Muscle of leg (tissue), 11 donors: Measurements from ENCODE around the gene PROB1. TPM values are rescaled to one million over a fixed set of nuclear protein-coding genes. Genes with fewer than 3 reads are reported as not detected.
A peak's percentile ranks its signal among the peaks of the same experiment; 100 is the strongest.

Experiments used
- DNase-seq: peaks from one replicate; pipeline ENCODE4 v3.0.0; 2013
- H3K27ac ChIP-seq: one replicate; pipeline ENCODE4 v1.5.1; 2013; ENCODE audit warnings: mild to moderate bottlenecking, low read length, control low read depth
- H3K27me3 ChIP-seq: one replicate; pipeline ENCODE4 v1.6.1; 2013; ENCODE audit warnings: low read length; ENCODE audit not compliant: control insufficient read depth, insufficient read depth
- H3K36me3 ChIP-seq: one replicate; pipeline ENCODE4 v1.6.1; 2013; ENCODE audit warnings: low read length; ENCODE audit not compliant: control insufficient read depth, insufficient read depth
- H3K4me1 ChIP-seq: one replicate; pipeline ENCODE4 v1.6.1; 2013; ENCODE audit warnings: low read length; ENCODE audit not compliant: control insufficient read depth, insufficient read depth
- H3K4me3 ChIP-seq: one replicate; pipeline ENCODE4 v1.5.1; 2013; ENCODE audit warnings: low read length, control low read depth
- H3K9me3 ChIP-seq: replicated peaks from 2 replicates; pipeline ENCODE4 v1.6.1; 2013; ENCODE audit warnings: low read depth, low read length; ENCODE audit not compliant: control insufficient read depth
- WGBS: methylation state at CpG from one replicate; pipeline ENCODE4 v1.1.5; 2013; ENCODE audit warnings: missing lambda C conversion rate; ENCODE audit not compliant: insufficient coverage; 5-methylcytosine and 5-hydroxymethylcytosine counted together
- polyA plus RNA-seq, 8 donors: library from polyadenylated mRNA; unstranded; fragments of 120-200 nt; gene quantifications; one replicate each; pipeline versions ENCODE4 v1.2.1 to v1.2.3, GENCODE V29; 2013; ENCODE audit warnings: inconsistent platforms in 1 of 8, low replicate concordance in 1 of 8; ENCODE audit not compliant: insufficient read length in 8 of 8, insufficient read depth in 1 of 8
- total RNA-seq: library from RNA; stranded (reverse); fragments of 120-200 nt; gene quantifications from one replicate; pipeline ENCODE4 v1.2.4, GENCODE V29; 2013

Gene PROB1
- total and polyA plus RNA-seq, 9 donors, result 18.8 to 54.2 (median 36.9) TPM

DNA sequence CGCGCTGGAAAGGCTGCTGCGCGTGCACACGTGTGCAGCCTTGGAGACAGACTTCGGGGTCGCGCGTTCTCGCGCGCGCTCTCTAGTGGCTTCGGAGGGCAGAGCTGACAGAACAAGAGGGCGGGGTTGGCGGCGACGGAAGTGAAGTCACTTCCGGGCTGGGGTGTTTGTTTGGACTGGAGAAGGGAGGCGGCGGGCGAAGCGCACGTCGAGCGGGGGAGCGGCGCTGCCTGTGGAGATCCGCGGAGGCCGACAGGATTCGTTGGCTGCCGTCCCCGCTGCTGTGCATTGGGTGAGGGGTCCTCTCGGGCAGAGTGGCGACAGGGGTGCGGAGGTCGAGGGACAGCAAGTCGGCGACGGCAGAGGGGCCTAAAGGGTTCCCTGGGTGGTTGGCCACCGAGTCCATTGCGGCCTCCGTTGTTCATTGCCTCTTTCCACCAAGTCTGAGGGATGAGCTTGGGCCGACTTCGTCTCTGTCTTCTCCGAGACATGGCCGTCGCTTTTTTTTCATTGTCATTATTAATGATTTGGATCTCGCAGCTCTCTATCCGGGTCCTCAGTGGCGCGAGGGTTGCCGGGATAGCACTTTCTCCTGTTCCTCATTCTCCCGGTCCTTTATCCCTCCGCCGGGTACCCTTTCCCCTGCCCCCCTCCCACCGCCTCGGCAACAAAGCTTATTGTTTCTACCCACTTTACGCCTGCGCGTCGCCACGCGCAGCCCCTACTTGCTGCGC lies 53.0 kb downstream of the PROB1 start, which contains the start of gene PAIP2:
Gene PAIP2 (plus strand): TSS at position 166 of the 734 bp plus-strand sequence. CDS start 21,931 bp downstream, outside the sequence.
- WGBS, result under 1% methylated on average over 56 of the region's 66 CpGs
- H3K4me3 ChIP-seq, result peak within 1 kb of the TSS; percentile 99
- H3K9me3 ChIP-seq, result no peaks in the 10 kb centered on the region
- H3K27me3 ChIP-seq, result no peaks in the 10 kb centered on the region
- DNase-seq, result peak; percentile 99
- peak within 1 kb of the TSS; percentile 100 for H3K27ac ChIP-seq
- peaks cover 7% of the 10 kb centered on the region for H3K4me1 ChIP-seq
- H3K36me3 ChIP-seq, result no peaks in the 10 kb centered on the region

DNA sequence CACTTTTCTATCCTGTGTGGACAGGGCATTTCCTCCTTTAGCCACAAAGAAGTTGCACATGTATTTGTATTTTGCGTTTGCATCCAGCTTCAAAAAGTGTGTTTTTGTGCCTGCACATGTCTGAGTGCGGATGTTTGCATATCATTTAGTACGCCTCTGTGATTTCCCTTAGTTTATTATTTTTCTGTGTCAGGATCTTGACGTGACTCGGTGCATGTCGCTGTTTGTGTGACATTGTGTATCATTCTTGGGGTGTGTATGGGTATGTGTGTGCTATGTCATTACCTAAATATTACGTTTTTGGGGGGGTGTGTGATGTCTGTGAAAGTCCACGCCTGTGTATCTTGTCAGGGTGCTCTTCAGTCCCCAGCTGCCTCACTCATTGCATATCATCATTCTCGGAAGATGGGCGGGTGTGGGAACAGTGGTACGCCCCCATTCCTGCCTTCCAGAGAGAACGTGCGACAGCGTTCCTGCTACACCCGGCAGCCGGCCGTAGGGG lies 53.7 kb downstream of the PROB1 start:
- no peaks in the 10 kb centered on the region for H3K9me3 ChIP-seq
- DNase-seq, result no peak
- H3K27me3 ChIP-seq, result no peaks in the 10 kb centered on the region
- H3K36me3 ChIP-seq, result no peaks in the 10 kb centered on the region
- peak overlapping the region; percentile 60 for H3K27ac ChIP-seq
- H3K4me1 ChIP-seq, result peaks cover 7% of the 10 kb centered on the region
- WGBS, result 7% methylated on average over 14 of the region's 17 CpGs
- peak overlapping the region; percentile 99 for H3K4me3 ChIP-seq

Other genes starting within 250 kb of the PROB1 start
- 26.1 TPM for gene SIL1, start 196.7 kb downstream of the PROB1 start, total RNA-seq
- gene SIL1, start 196.7 kb downstream of the PROB1 start, polyA plus RNA-seq, result 10 to 100 TPM; 20.0 to 34.7 (median 26.8) TPM
- 255 TPM for gene MATR3, start 101.4 kb downstream of the PROB1 start, total RNA-seq
- gene MATR3, start 101.4 kb downstream of the PROB1 start, polyA plus RNA-seq, result 100 to 1,000 TPM; 262 to 369 (median 307) TPM
- 54.0 TPM for gene PAIP2, start 53.2 kb downstream of the PROB1 start, total RNA-seq
- gene PAIP2, start 53.2 kb downstream of the PROB1 start, polyA plus RNA-seq, result 100 to 1,000 TPM in 7 of 8 donors, 10 to 100 TPM in 1; 94.9 to 146 (median 123) TPM
- 0.04 TPM for gene SLC23A1, start 11.8 kb downstream of the PROB1 start, total RNA-seq
- 1 to 10 TPM in 2 of 8 donors, under 1 TPM in 6; 0.11 to 2.1 (median 0.34) TPM for gene SLC23A1, start 11.8 kb downstream of the PROB1 start, polyA plus RNA-seq
- gene MZB1, start 5.2 kb downstream of the PROB1 start, total RNA-seq, result 0.62 TPM
- gene MZB1, start 5.2 kb downstream of the PROB1 start, polyA plus RNA-seq, result under 1 TPM; 0.22 to 0.95 (median 0.42) TPM
- 12.5 TPM for gene SPATA24, start 9.0 kb upstream of the PROB1 start, total RNA-seq
- 10 to 100 TPM in 5 of 8 donors, 1 to 10 TPM in 3; 6.9 to 14.5 (median 10.1) TPM for gene SPATA24, start 9.0 kb upstream of the PROB1 start, polyA plus RNA-seq
- gene DNAJC18, start 44.4 kb upstream of the PROB1 start, total RNA-seq, result 15.3 TPM
- gene DNAJC18, start 44.4 kb upstream of the PROB1 start, polyA plus RNA-seq, result 10 to 100 TPM; 15.9 to 29.9 (median 20.5) TPM
- gene ECSCR, start 67.6 kb upstream of the PROB1 start, total RNA-seq, result 36.0 TPM
- gene ECSCR, start 67.6 kb upstream of the PROB1 start, polyA plus RNA-seq, result 10 to 100 TPM; 30.9 to 47.9 (median 35.7) TPM
- gene SMIM33, start 75.9 kb upstream of the PROB1 start, total RNA-seq, result not detected
- under 1 TPM in 2 of 8 donors, not detected in 6; 0.05 to 0.16 TPM for gene SMIM33, start 75.9 kb upstream of the PROB1 start, polyA plus RNA-seq
- 19.3 TPM for gene STING1, start 87.7 kb upstream of the PROB1 start, total RNA-seq
- 10 to 100 TPM; 32.8 to 43.6 (median 37.7) TPM for gene STING1, start 87.7 kb upstream of the PROB1 start, polyA plus RNA-seq
- 93.2 TPM for gene UBE2D2, start 166.2 kb upstream of the PROB1 start, total RNA-seq
- gene UBE2D2, start 166.2 kb upstream of the PROB1 start, polyA plus RNA-seq, result 100 to 1,000 TPM; 102 to 127 (median 112) TPM